GM23338 (cell line): Measurements from ENCODE around the gene KLHDC8A. TPM values are rescaled to one million over a fixed set of nuclear protein-coding genes. Genes with fewer than 3 reads are reported as not detected.

ENCODE experiments used
- ATAC-seq: fragments of 200-7000 bp; cut with Tn5 transposase; 3 replicates; pipeline ENCODE4 v1.9.1; 2020
- DNase-seq: peaks from one replicate; pipeline ENCODE4 v3.0.0-alpha.2; 2015; ENCODE audit warnings: low spot score
- H2AFZ ChIP-seq: fragments of 200-600 bp; sonication (generic); 2 replicates; pipeline ENCODE4 v1.8.0; 2016; ENCODE audit warnings: antibody characterized with exemption, mild to moderate bottlenecking, moderate library complexity
- H3F3A ChIP-seq: fragments of 200-600 bp; sonication (generic); replicated peaks from 2 replicates; pipeline ENCODE4 v1.8.0; 2017; ENCODE audit warnings: antibody characterized with exemption, mixed run types, low read depth
- H3K27ac ChIP-seq: fragments of 200-600 bp; sonication (generic); 2 replicates; pipeline ENCODE4 v1.6.1; 2016; ENCODE audit warnings: low read depth
- H3K27me3 ChIP-seq: fragments of 200-600 bp; sonication (generic); 2 replicates; pipeline ENCODE4 v1.8.0; 2016; ENCODE audit warnings: mild to moderate bottlenecking, mixed run types, moderate library complexity; ENCODE audit not compliant: insufficient read depth
- H3K36me3 ChIP-seq: fragments of 200-600 bp; sonication (generic); 2 replicates; pipeline ENCODE4 v1.8.0; 2016; ENCODE audit warnings: mild to moderate bottlenecking; ENCODE audit not compliant: insufficient read depth
- H3K4me1 ChIP-seq: fragments of 200-600 bp; sonication (generic); 2 replicates; pipeline ENCODE4 v1.8.0; 2016; ENCODE audit warnings: mild to moderate bottlenecking, moderate library complexity; ENCODE audit not compliant: insufficient read depth
- H3K4me2 ChIP-seq: fragments of 200-600 bp; sonication (generic); 2 replicates; pipeline ENCODE4 v1.7.1; 2017; ENCODE audit warnings: mixed run types
- H3K4me3 ChIP-seq: fragments of 200-600 bp; sonication (generic); 2 replicates; pipeline ENCODE4 v1.6.1; 2016; ENCODE audit warnings: mixed run types
- H3K79me2 ChIP-seq: fragments of 200-600 bp; sonication (generic); replicated peaks from 2 replicates; pipeline ENCODE4 v1.8.0; 2017; ENCODE audit warnings: mild to moderate bottlenecking; ENCODE audit not compliant: insufficient read depth
- H3K9me2 ChIP-seq: fragments of 200-600 bp; sonication (generic); 2 replicates; pipeline ENCODE4 v1.8.0; 2017; ENCODE audit not compliant: insufficient read depth
- H4K20me1 ChIP-seq: fragments of 200-600 bp; sonication (generic); replicated peaks from 2 replicates; pipeline ENCODE4 v1.8.0; 2017; ENCODE audit warnings: mild to moderate bottlenecking; ENCODE audit not compliant: insufficient read depth
- H3K27ac Mint-ChIP-seq: 2 replicates; pipeline ENCODE4 v1.8.0; 2020; ENCODE audit warnings: inconsistent platforms, mild to moderate bottlenecking, moderate library complexity, mixed read lengths
- H3K27me3 Mint-ChIP-seq: 3 replicates; pipeline ENCODE4 v1.8.0; 2022; ENCODE audit warnings: low read depth, mild to moderate bottlenecking, moderate library complexity, mixed read lengths, inconsistent platforms; ENCODE audit not compliant: insufficient read depth, poor library complexity
- H3K36me3 Mint-ChIP-seq: 3 replicates; pipeline ENCODE4 v1.8.0; 2021; ENCODE audit warnings: low read depth, mild to moderate bottlenecking, inconsistent platforms, moderate library complexity, mixed read lengths
- H3K4me1 Mint-ChIP-seq: 3 replicates; pipeline ENCODE4 v1.8.0; 2020; ENCODE audit warnings: mild to moderate bottlenecking, inconsistent platforms, mixed read lengths
- H3K4me3 Mint-ChIP-seq: 3 replicates; pipeline ENCODE4 v1.8.0; 2021; ENCODE audit warnings: moderate library complexity, mild to moderate bottlenecking, inconsistent platforms, mixed read lengths
- H3K9me3 Mint-ChIP-seq: 3 replicates; pipeline ENCODE4 v1.8.0; 2020; ENCODE audit warnings: moderate library complexity, mild to moderate bottlenecking, inconsistent platforms, mixed read lengths
- ETS1 ChIP-seq: IDR thresholded peaks from 2 replicates; pipeline ENCODE4 v1.6.1; 2016; ENCODE audit warnings: antibody characterized with exemption
- EZH2 ChIP-seq: fragments of 200-600 bp; sonication (generic); IDR thresholded peaks from one replicate; pipeline ENCODE4 v1.8.0; 2017; ENCODE audit warnings: antibody characterized with exemption, mild to moderate bottlenecking, low read depth; ENCODE audit not compliant: unreplicated experiment
- EZH2phosphoT487 ChIP-seq: fragments of 200-600 bp; sonication (generic); IDR thresholded peaks from one replicate; pipeline ENCODE4 v1.8.1; 2018; ENCODE audit warnings: antibody characterized with exemption; ENCODE audit not compliant: unreplicated experiment
- JUNB ChIP-seq: IDR thresholded peaks from one replicate; pipeline ENCODE4 v1.6.1; 2016; ENCODE audit warnings: antibody characterized with exemption; ENCODE audit not compliant: unreplicated experiment
- POLR2AphosphoS5 ChIP-seq: IDR thresholded peaks from 2 replicates; pipeline ENCODE4 v1.6.1; 2016; ENCODE audit warnings: antibody characterized with exemption, low read depth
- REST ChIP-seq: IDR thresholded peaks from one replicate; pipeline ENCODE4 v1.6.1; 2018; ENCODE audit warnings: antibody characterized with exemption; ENCODE audit not compliant: unreplicated experiment
- ZNF114 ChIP-seq: fragments of 250-450 bp; sonication (Bioruptor Pico); IDR thresholded peaks from 2 replicates; pipeline ENCODE4 v1.5.0; 2020; ENCODE audit warnings: mild to moderate bottlenecking, moderate library complexity
- ZNF331 ChIP-seq: fragments of 250-450 bp; sonication (Bioruptor Pico); IDR thresholded peaks from 2 replicates; pipeline ENCODE4 v1.5.0; 2020; ENCODE audit warnings: low read depth, mild to moderate bottlenecking, moderate library complexity
- polyA plus RNA-seq: library from polyadenylated mRNA; unstranded; fragments of >200 nt; fragmentation: Nextera tagmentation; extraction: Ambion mirVana; gene quantifications from 2 replicates; pipeline ENCODE4 v1.2.1, GENCODE V29; 2016
- total RNA-seq: library from RNA; depleted of rRNA; stranded (reverse); fragments of >200 nt; shearing (Covaris generic); gene quantifications from 2 replicates; pipeline ENCODE4 v1.2.3, GENCODE V29; 2014
- TF ChIP-seq, protein P1 (sequence below): fragments of 250-450 bp; sonication (Bioruptor Pico); IDR thresholded peaks from 2 replicates; pipeline ENCODE4 v1.5.0; 2020; ENCODE audit warnings: mild to moderate bottlenecking, moderate library complexity

KLHDC8A gene
- total and polyA plus RNA-seq, 2 experiments from 2014 or later = 1.7 to 2.8 TPM

DNA sequence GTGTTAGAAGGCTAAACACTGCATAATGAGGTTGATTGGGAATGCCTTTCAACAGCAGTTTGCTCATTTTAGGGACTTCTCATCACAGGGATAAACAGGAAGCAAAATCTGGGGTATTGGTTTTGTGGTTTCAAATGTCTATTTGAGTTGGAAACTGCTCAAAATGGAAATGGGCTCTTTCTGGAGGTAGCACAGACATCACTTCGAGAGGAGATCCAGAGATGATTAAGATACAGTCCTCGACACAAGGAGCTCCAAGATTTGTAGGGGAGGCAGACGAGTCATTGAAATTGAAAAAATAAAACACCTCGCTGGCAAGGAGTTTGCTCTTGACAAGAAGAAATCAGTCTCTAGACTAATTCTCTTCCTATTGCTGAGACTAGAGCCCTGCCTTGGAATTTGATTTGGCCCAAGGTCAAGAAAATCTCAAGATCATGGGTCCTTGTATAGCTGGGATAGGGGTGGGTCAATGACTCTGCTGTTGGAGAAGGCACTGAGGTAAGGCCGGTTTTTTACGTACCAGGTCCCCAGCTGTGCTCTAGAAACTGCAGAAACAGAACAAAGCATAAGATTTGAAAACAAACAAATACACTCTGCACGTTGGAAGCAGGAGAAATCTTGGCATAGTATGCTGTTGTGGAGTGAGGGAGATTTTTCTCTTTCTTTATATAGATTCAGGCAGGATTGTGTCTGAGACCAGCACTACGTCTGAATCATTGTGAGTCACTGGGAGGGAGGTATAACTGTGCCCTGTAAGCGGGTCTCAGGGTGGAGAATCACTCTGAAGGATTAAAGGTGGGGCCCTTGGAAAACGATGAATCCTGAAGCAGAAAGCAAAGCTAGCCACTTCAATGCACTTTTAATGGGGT lies 17.7 kb upstream of the KLHDC8A start (continued):
- TF ChIP-seq REST (no peak), JUNB (no peak), EZH2phosphoT487 (no peak), ZNF114 (CRISPR knock-in tag) (no peak)

DNA sequence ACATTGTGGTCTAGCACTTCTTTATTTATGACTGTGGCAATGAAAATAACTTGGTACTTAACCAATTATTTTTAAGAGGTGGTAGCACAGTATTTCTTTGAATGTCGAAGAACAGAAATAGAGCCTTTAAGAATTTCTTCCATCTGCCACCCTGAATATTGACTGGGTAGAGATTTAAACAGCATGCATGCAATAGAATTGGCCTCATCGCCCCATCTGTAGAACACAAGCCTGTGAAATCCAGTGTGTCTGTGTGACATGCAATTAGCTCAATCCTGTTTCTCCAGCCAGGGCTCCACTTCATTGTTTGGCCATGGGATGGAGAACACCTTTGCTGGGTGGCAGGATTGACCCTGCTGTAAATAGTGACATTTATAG lies 17.1 kb upstream of the KLHDC8A start:
- H3K27ac ChIP-seq = no peak overlapping the region
- H3K4me1 Mint-ChIP-seq = peaks cover 45% of the 10 kb centered on the region
- no peaks in the 10 kb centered on the region for H4K20me1 ChIP-seq
- no peak overlapping the region; the same call in 1 of the 2 replicates for H2AFZ ChIP-seq
- no peaks in the 10 kb centered on the region for H3K9me2 ChIP-seq
- H3K4me2 ChIP-seq = 0 out of 2 replicates have a peak overlapping the region, but pooled peaks have one; percentile 53
- no peaks in the 10 kb centered on the region for H3K27me3 ChIP-seq
- peaks cover 59% of the 10 kb centered on the region for H3K4me1 ChIP-seq
- H3K4me3 ChIP-seq = no peak overlapping the region
- no peaks in the 10 kb centered on the region for H3K36me3 ChIP-seq
- no peak for ATAC-seq
- no peaks in the 10 kb centered on the region for H3K36me3 Mint-ChIP-seq
- no peaks in the 10 kb centered on the region for H3K79me2 ChIP-seq
- H3K9me3 Mint-ChIP-seq = no peaks in the 10 kb centered on the region
- H3K27ac Mint-ChIP-seq = no peak overlapping the region
- no peak overlapping the region for H3K4me3 Mint-ChIP-seq
- no peak for DNase-seq
- H3F3A ChIP-seq = no peaks in the 10 kb centered on the region; the same call in 1 of the 2 replicates
- peaks cover 6% of the 10 kb centered on the region for H3K27me3 Mint-ChIP-seq
- TF ChIP-seq ZNF331 (CRISPR knock-in tag) (no peak), ZNF114 (CRISPR knock-in tag) (no peak), ETS1 (no peak), JUNB (no peak), REST (no peak), POLR2AphosphoS5 (no peak), EZH2 (no peak)
- TF ChIP-seq, protein P1, sequence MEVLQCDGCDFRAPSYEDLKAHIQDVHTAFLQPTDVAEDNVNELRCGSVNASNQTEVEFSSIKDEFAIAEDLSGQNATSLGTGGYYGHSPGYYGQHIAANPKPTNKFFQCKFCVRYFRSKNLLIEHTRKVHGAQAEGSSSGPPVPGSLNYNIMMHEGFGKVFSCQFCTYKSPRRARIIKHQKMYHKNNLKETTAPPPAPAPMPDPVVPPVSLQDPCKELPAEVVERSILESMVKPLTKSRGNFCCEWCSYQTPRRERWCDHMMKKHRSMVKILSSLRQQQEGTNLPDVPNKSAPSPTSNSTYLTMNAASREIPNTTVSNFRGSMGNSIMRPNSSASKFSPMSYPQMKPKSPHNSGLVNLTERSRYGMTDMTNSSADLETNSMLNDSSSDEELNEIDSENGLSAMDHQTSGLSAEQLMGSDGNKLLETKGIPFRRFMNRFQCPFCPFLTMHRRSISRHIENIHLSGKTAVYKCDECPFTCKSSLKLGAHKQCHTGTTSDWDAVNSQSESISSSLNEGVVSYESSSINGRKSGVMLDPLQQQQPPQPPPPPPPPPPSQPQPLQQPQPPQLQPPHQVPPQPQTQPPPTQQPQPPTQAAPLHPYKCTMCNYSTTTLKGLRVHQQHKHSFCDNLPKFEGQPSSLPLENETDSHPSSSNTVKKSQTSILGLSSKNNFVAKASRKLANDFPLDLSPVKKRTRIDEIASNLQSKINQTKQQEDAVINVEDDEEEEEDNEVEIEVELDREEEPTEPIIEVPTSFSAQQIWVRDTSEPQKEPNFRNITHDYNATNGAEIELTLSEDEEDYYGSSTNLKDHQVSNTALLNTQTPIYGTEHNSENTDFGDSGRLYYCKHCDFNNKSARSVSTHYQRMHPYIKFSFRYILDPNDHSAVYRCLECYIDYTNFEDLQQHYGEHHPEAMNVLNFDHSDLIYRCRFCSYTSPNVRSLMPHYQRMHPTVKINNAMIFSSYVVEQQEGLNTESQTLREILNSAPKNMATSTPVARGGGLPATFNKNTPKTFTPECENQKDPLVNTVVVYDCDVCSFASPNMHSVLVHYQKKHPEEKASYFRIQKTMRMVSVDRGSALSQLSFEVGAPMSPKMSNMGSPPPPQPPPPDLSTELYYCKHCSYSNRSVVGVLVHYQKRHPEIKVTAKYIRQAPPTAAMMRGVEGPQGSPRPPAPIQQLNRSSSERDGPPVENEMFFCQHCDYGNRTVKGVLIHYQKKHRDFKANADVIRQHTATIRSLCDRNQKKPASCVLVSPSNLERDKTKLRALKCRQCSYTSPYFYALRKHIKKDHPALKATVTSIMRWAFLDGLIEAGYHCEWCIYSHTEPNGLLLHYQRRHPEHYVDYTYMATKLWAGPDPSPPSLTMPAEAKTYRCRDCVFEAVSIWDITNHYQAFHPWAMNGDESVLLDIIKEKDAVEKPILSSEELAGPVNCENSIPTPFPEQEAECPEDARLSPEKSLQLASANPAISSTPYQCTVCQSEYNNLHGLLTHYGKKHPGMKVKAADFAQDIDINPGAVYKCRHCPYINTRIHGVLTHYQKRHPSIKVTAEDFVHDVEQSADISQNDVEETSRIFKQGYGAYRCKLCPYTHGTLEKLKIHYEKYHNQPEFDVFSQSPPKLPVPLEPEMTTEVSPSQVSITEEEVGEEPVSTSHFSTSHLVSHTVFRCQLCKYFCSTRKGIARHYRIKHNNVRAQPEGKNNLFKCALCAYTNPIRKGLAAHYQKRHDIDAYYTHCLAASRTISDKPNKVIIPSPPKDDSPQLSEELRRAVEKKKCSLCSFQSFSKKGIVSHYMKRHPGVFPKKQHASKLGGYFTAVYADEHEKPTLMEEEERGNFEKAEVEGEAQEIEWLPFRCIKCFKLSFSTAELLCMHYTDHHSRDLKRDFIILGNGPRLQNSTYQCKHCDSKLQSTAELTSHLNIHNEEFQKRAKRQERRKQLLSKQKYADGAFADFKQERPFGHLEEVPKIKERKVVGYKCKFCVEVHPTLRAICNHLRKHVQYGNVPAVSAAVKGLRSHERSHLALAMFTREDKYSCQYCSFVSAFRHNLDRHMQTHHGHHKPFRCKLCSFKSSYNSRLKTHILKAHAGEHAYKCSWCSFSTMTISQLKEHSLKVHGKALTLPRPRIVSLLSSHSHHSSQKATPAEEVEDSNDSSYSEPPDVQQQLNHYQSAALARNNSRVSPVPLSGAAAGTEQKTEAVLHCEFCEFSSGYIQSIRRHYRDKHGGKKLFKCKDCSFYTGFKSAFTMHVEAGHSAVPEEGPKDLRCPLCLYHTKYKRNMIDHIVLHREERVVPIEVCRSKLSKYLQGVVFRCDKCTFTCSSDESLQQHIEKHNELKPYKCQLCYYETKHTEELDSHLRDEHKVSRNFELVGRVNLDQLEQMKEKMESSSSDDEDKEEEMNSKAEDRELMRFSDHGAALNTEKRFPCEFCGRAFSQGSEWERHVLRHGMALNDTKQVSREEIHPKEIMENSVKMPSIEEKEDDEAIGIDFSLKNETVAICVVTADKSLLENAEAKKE (CRISPR knock-in tag) = no peak
